Uterus (tissue), 2 donors: ENCODE data around the gene ARL6IP5.

Experiments
- CTCF ChIP-seq, 4 experiments: fragments of 200-600 bp in 2 of 4; fragments of 450-650 bp in 2 of 4; sonication (generic) in 2 of 4; IDR thresholded peaks; one replicate each; pipeline ENCODE4 v1.5.1; 2016 to 2019; ENCODE audit warnings: antibody characterized with exemption in 4 of 4, mild to moderate bottlenecking in 2 of 4, moderate library complexity in 1 of 4
- POLR2A ChIP-seq, 2 donors: fragments of 450-650 bp; IDR thresholded peaks; one replicate each; pipeline ENCODE4 v1.6.1; 2016; ENCODE audit warnings: antibody characterized with exemption in 2 of 2, mild to moderate bottlenecking in 1 of 2, moderate library complexity in 1 of 2

GRCh38 chr3:69119681-69120080 lies 34.9 kb downstream of the ARL6IP5 start:
- no peak for TF ChIP-seq CTCF (IDR thresholded peaks at IDR 0.05)
- TF ChIP-seq POLR2A (IDR thresholded peaks at IDR 0.05) = no peak
